HPDE6-E6E7 (cell line): ENCODE measurements around the gene UBASH3A.
A peak's percentile ranks its signal among the peaks of the same experiment; 100 is the strongest.
"Not testable (repeated sequence)": the region's sequence is repeated elsewhere in the genome, so short reads cannot be mapped to it uniquely, and the experiment has no call there.

Experiments used
- DNase-seq: peaks from one replicate; pipeline ENCODE4 v3.0.0; 2011; ENCODE audit warnings: missing footprints; ENCODE audit errors: extremely low spot score

Gene UBASH3A

DNA sequence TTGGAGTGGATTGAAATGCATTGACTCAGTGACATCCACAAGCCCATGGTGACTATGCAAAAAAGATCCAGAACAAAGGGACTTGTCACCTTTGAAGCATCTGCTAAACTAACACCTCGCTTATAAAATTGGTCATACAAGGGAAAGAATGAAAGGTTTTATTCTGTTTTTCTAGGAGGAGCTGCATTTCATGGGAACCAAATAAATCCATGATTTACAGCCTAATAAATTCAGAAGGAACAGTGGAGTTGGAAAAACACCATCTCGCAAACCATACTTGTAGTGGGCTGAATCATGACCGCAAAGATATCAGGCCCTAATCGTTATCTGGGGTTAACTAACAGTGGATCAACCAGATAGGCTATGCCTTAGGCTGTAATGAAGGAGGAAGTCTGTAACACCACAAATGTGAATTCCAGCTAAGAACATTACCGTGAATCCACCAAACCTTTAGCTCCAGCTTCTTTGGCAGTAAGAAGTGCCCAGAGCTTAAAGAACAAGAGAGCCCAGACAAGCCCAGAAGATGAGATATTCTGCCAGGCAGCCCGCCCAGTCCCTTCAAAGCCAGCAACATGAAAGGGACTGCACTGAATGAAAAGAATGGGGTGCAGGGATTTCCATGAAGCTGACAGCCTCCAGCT lies 64.9 kb downstream of the UBASH3A start:
- no peak for DNase-seq

DNA sequence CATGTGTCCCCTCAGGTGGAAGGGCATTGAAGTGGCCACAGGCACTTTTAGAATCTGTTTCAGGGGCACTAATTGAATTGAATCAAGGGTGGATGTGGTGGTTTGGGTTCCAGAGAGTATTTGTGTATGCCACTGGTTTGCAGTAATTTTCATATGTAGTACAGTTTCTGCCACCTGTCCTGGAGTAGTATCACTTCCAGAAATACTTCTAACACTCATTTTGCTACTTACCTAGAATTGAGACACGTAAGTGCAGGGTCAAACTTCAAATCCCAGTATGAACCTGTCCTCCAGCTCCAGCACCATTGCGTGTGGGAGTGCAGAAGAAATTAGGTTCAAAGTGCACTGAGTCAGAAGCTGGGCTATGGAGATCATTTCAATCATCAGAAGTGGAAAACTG lies 65.6 kb downstream of the UBASH3A start:
- no peak for DNase-seq

DNA sequence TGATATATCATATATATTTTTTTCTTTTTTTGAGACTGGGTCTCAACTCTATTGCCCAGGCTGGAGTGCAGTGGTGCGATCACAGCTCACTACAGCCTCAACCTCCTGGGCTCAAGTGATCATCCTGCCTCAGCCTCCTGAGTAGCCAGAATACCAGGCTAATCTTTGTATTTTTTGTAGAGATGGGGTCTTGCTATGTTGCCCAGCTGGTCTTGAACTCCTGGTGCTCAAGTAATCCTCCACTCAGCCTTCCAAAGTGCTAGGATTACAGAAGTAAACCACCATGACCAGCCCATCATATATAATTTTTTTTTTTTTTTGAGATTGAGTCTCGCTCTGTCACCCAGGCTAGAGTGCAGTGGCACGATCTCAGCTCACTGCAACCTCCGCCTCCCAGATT lies 66.0 kb downstream of the UBASH3A start:
- not testable (repeated sequence) for DNase-seq

DNA sequence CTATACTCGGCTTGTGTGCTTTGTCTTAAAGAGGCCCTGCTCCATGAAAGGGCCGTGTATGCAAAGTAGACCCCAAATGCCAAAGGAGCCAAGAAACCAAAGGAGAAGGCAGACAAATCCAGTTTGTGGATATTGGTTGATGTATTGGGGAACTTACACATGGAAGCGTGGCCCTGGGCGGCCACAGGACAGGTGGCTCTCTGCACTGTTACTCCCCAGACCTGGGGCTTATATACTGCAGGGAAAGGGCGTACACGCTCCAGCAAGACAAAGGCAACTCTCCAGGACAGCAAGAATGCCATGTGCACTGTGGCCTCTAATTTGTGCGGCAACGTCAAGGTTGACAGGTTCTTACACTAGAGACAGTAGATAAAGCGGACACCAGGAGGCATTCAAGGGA lies 67.5 kb downstream of the UBASH3A start:
- no peak for DNase-seq

DNA sequence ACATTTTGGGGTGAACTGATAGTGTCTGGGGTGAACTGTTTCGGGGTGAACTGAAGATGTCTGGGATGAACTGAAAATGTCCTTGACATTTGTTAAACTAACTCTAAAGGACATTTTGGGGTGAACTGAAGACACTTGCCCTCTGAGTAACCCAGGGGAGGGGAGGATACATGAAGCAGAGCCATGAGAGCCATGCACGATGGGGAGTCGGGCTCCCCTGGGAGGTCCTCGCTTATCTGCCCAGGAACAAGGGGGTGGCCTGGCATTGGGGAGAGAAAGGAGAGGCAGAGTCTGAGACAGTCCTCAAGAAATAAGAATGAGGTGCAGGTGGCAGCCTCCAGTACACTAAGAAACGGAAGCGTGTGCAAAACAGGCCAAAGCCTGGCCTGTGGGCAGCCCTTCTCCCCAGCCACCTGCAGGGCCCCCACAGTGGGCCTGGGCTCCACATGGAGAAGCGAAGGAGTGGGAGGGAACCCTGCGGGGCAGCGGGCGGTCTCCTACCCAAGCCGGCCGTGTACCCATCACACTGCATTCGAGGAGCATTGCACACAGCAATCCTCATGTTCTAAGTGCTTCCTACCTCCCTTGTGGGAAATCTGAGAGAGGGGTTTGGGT lies 68.1 kb downstream of the UBASH3A start:
- DNase-seq, result no peak

DNA sequence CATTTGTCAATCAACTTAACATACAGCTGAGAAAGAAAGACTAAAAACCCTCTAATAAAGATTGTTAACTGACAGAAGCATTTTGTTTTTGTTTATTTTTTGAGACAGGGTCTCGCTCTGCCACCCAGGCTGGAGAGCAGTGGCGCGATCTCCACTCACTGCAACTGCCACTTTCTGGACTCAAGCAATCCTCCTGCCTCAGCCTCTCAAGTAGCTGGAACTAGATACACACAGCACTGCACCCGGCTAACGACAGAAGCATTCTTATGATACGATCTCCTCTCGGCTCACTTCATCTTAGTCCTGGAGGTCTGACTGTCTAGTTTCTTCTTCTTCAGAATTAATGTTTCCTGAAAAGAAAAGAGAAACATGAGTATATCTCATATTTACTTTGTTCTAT lies 68.8 kb downstream of the UBASH3A start:
- DNase-seq, result no peak

DNA sequence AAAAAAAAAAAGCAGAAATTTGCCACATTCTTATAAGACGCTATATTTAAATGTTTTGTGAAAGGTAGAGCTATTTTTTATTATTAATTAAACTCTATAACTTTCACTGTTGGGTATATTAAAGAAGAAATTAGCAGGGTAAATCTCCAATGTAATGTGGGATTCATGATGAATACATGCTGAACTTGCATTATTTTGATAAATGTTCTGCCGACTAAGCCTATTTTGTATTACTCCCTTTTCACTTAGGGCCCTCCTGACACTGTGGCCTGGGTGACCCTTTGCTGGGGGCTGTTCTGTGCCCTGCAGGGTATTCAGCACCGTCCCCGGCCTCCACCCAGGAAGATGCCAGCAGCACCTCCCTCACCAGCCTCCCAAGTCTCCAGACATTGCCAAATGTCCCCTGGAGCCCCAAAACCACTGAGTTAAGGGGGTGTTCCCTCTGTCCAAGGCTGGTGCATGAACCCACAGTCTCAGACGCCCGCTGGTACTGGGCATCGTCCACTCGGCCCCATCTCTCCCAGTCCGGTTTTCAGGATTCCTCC lies 69.9 kb downstream of the UBASH3A start:
- no peak for DNase-seq

DNA sequence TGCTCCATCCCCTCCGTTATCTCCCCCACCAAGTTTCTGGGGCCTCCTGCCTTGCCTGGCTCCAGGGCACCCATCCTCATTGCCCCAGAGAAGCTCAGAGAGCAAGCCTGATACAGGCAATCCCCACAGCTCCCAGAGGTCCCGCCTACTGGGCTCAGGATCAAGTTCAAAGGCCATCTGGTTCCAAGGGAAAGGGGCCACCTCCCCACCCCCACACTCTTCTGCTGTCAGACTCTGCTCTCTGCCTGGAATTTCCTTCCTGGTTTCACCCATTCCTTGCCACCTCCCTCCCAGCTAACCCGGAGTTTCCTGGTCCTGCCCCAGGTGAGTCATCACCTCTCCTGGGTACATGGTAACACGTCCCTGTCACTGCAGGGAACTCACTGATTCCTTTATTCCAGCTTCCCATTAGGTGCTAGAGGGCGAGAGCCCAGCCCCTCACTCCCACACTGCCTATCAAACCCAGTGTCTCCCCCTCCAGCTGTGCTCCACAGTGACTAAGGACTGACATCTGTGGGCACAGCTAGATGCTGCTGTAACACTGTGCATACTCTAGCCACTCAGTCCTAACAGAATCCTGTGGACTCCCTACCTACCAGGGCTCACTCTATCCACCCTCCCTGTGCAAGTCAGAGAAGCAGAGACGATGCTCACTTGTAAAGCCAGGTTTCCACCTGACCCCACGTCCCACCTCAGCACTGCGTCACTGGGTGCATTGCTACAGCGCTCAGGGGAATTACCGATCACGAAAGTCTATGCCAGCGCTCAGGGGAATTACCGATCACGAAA lies 70.5 kb downstream of the UBASH3A start:
- peak; percentile 92 for DNase-seq

DNA sequence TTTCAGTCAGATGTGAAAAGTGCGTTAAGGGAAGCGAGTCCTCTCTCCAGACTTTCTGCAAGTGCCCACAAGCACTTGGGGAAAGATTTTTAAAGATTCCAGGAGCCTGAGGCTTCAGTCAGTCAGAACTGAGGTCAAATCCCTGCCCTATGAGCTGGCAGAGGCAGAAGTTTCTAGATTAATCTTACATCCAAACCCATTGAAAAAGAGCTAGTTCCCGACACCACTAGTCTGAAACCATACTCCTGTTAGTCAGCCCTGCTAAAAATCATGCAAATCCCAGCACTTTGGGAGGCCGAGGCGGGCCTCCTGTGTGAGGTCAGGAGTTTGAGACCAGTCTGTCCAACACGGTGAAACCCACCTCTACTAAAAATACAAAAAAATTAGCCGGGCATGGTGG lies 71.3 kb downstream of the UBASH3A start:
- peak; percentile 52 for DNase-seq

DNA sequence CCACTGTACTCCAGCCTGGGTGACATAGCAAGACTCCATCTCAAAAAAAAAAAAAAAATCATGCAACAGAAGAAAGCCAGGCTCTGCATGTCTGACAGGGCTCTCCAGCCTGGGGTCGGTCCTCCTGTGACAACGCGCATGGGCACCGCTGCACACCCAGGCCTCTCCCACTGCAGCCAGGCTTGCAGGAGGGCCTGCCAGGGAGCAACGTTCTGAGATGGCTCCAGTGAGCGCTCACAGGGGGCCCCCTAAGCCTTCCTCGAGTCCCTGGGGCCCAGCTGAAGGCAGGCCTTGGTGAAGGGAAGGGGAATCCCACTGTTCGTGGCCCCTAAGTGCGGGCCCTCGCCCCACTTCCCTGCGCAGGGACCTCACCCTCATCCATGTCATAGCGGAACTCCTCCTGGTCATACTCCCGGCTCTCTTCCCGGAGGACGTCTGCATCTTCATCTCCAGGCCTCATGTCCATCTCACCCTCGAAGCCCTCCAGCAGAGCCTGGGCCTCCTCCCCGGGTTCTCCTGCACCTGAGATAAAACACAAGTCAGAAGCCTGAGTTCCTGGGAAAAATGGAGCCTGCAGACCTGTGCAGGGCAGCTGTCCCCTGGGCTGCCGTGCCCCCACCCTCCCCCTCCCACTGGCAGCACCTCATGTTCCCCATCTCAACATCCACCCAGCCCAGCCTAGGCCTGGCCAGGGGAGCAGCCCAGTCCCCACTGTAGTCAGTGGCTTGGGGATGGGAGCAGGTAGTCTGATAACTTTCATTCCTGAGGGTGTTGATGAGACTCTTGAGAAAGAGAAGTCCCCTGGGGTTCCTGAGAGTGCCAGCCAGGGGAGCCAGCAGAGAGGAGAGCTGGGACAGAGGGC lies 72.1 kb downstream of the UBASH3A start:
- DNase-seq, result no peak

DNA sequence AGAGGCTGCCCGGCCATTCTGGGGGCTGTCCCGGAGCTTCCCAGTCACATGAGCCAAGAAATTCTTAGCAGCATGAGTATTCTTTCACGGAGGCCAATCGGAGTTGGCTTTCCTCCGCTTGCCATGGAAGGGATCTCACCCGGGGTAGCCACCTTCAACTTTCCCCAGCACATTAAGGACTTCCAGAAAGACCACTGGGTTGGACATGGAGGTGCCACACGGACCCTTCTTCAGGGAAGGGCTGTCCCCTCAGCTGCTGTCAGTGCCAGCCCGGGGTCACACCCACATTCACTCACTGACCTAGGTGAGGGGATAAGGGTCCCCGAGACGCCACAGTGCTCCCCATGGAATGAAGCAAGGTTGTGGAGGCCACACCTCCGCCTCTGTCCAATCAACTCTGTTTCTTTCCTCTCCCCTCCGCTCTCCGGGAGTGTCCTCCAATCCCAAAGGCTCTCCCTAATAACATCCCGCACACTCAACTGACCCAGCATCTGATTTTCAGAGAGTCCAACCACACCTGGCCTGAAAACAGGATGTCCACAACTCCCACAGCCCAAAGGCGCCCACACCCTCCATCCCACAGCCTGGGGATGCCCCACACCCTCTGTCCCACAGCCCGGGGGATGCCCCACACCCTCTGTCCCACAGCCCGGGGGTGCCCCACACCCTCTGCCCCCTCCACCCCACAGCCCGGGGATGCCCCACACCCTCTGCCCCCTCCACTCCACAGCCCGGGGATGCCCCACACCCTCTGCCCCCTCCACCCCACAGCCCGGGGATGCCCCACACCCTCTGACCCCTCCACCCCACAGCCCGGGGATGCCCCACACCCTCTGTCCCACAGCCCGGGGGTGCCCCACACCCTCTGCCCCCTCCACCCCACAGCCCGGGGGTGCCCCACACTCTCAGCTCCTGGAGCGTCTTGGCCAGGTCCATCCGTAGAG lies 73.0 kb downstream of the UBASH3A start:
- no peak for DNase-seq

DNA sequence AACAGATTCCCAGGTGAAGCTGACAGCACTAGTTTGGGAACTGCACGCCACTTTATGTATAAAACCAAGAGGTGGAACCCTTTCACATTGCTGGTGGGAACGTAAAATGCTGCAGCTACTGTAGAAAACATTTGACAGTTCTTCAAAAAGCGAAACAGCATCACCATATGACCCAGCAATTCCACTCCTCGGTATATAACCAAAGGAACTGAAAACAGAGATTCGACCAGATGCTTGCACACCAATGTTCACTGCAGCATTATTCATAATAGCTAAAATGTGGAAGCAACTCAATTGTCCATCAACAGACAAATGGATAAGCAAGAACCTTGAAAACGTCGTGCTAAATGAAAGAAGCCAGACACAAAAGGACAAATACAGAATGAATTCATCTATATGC lies 74.8 kb downstream of the UBASH3A start:
- no peak for DNase-seq

DNA sequence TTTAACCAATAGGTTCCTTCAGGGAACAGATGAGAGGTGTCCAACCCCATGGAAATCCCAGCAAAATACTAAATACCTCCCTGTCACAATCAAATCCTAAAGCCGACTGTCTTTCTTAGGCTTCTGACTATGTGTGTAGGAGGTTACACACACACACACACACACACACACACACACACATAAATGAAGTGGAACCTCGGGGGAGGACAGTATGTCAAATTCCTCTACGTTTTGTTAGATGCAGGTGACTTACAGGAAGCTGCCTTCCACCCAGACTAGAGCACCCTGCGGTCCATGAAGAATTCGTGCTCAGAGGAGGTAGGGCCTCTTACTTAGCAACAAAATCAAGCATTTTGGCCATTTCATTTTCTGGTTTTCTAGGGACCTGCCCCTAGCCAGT lies 75.9 kb downstream of the UBASH3A start:
- DNase-seq, result no peak

DNA sequence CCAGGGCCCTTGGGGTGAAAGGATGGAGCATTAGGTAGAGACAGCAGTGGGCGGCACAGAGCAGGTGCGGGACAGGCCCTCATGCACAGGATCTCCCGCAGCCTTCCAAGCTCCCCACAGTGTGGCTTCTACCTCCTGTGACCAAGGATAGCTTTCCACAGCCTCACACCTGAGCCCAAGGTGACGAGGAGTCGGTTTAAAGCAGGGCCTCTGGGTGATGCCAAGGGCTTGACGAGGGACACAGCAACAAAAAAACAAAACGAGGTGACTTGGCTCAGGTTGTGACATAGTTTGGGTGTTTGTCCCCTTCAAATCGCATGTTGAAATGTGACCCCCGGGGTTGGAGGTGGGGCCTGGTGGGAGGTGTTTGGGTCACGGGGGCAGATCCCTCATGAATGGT lies 77.0 kb downstream of the UBASH3A start:
- DNase-seq, result no peak

DNA sequence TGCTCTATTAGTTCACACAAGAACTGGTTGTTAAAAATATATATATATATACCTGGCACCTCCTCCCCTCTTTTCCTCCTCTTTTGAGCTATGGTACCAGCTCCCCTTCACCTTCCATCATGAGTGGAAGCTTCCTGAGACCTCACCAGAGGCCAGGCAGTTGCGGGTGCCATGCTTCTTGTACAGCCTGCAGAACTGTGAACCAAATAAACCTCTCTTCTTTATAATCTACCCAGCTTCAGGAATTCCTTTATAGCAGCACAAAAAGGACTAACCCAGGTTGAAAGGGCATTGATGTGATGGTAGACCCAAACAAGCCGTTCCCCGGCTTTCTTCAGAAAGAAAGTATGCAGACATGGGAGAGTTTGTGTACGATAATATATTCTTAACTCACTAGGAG lies 77.5 kb downstream of the UBASH3A start:
- DNase-seq, result no peak

DNA sequence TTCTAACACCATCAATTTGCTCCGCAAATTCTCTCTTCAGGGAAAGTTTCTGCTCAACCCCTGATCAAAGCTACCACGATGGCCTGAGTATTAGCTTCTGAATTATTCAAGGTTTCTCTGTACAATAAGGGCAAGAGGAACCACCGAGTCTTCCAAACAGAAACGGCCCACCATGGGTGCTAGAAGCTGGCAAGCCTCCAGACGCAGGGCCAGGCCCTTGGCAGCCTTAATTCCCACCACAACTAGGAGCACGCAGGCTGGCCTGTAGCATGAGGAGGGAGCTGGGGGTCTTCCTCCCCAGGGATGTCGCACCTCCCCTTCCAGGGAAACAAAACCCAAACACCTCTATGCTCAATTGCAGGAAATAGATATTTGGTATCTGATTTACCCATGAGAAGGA lies 81.3 kb downstream of the UBASH3A start:
- no peak for DNase-seq

DNA sequence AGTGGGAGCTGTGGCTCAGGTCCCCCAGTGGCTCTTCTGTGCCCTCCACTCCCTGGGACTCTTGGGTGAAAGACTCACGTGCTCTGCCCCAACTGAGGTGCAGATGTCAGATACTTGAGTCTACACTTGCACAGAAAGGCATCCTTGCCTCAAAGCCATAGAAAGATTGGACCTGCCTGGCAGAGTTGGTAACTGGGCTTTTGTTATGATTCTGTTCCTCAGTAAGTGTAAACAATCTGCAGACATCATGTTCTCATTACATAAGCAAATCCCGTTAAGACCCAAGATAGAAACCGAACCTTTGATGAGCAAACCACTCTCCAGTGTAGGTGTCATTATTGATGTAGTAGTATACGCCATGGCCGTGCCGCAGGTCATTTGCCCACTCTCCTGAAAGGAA lies 82.4 kb downstream of the UBASH3A start:
- no peak for DNase-seq

DNA sequence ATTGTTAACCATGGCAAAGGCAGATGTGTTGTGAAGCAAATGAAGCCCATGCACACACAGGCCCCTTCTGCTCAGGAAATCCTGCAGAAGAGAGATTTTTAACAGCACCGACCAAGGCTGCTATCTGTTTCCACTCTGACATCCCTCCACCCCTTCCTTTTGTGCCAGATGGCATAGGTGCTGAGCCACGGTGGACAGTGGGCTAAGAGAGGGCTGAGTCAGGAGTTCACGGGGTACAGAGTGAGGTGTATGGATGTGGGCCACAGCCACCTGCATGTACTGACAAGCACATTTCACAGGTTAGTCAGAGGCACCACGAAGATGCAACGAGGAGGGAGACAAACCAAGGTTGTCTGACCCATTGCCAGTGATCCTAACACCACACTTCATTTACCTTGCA lies 82.8 kb downstream of the UBASH3A start:
- DNase-seq, result peak; percentile 80

DNA sequence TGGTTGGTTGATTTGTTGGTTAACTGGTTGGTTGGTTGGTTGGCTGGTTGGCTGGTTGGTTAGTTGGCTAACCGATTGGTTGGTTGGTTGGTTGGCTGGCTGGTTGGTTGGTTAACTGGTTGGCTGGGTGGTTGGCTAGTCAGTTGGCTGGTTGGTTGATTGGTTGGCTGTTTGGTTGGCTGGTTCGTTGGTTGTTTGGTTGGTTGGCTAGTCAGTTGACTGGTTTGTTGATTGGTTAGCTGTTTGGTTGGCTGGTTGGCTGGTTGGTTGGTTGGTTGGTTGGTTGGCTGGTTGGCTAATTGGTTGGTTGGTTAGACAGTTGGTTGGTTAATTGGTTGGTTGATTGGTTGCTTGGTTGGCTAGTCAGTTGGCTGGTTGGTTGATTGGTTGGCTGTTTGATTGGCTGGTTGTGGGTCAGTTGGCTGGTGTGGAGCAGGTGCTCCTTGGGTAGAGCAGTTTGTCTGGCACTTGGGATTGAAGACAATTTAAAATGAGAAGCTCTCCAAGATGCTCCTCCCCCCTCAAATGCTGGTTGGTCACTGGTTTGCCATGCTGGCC lies 85.4 kb downstream of the UBASH3A start:
- DNase-seq, result no peak

DNA sequence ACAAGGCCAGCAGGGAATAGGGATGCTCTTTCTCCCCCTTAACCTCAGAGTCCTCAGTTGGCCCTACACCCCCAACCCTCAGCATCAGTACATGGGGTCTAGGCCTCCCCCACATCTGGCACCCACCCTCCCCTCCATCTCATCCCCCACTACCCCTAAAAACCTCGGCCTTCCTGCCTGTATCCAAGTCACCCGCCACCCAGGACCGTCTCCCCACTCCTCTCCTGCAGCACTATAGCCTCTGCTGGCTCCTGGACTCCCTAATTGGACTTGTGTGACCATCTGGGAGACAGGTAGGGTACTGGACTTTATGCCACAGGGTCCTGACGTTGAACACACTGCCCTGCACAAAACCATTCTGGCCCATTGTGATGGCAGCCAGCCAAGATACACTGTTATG lies 86.3 kb downstream of the UBASH3A start:
- DNase-seq, result no peak
